AG09319 (cell line): Measurements from ENCODE around the gene TCP11L2.

Source experiments
- DNase-seq: peaks from one replicate; pipeline ENCODE4 v3.0.0-alpha.2; 2010; ENCODE audit warnings: low read depth; ENCODE audit errors: extremely low read depth
- CTCF ChIP-seq: IDR thresholded peaks from 2 replicates; pipeline ENCODE4 v1.5.1; 2011; ENCODE audit warnings: low read depth, mild to moderate bottlenecking, inconsistent platforms, low read length, moderate library complexity

Gene TCP11L2

GRCh38 chr12:106386813-106387535 is 84.4 kb downstream of the TCP11L2 start:
- TF ChIP-seq CTCF = no peak
- DNase-seq = no peak

- no peak for DNase-seq
- no peak for TF ChIP-seq CTCF
Observed at GRCh38 chr12:106387848-106388377, 85.4 kb downstream of the TCP11L2 start.

GRCh38 chr12:106389151-106389550 is 86.6 kb downstream of the TCP11L2 start:
- TF ChIP-seq CTCF = no peak
- DNase-seq = no peak

GRCh38 chr12:106392759-106393158 is 90.2 kb downstream of the TCP11L2 start:
- no peak for DNase-seq
- TF ChIP-seq CTCF = no peak
